ENCODE data around the gene ZNF282. TPM values are rescaled to one million over a fixed set of nuclear protein-coding genes. Genes with fewer than 3 reads are reported as not detected.

The ZNF282 gene
- total RNA-seq, 1 donor from 2014 or later = 18.5 TPM

- TF ChIP-seq CTCF (conservative IDR thresholded peaks at IDR 0.05; ENCODE audit: low read depth, low read length) = no peak
- H3K4me3 ChIP-seq (ENCODE audit: low read depth, low read length) = no peak overlapping the region
- DNase-seq (ENCODE audit: low read depth) = no peak
Measured at GRCh38 chr7:149214020-149214720, 18.8 kb downstream of the ZNF282 start.

- no peak for TF ChIP-seq CTCF (conservative IDR thresholded peaks at IDR 0.05; ENCODE audit: low read depth, low read length)
- no peak for DNase-seq (ENCODE audit: low read depth)
- H3K4me3 ChIP-seq (ENCODE audit: low read depth, low read length) = no peak overlapping the region
Measured at GRCh38 chr7:149216402-149216801, 21.1 kb downstream of the ZNF282 start.

GRCh38 chr7:149217570-149217969 lies 22.2 kb downstream of the ZNF282 start:
- H3K4me3 ChIP-seq (ENCODE audit: low read depth, low read length) = no peak overlapping the region
- no peak for TF ChIP-seq CTCF (conservative IDR thresholded peaks at IDR 0.05; ENCODE audit: low read depth, low read length)

GRCh38 chr7:149218469-149219420 lies 23.4 kb downstream of the ZNF282 start:
- no peak overlapping the region for H3K4me3 ChIP-seq (ENCODE audit: low read depth, low read length)
- no peak for TF ChIP-seq CTCF (conservative IDR thresholded peaks at IDR 0.05; ENCODE audit: low read depth, low read length)
- no peak for DNase-seq (ENCODE audit: low read depth)

More at GRCh38 chr7:149217570-149217969, 22.2 kb downstream of the ZNF282 start:
- DNase-seq (ENCODE audit: low read depth) = no peak

- H3K4me3 ChIP-seq (ENCODE audit: low read depth, low read length) = no peak overlapping the region
- TF ChIP-seq CTCF (conservative IDR thresholded peaks at IDR 0.05; ENCODE audit: low read depth, low read length) = no peak
- no peak for DNase-seq (ENCODE audit: low read depth)
Measured at GRCh38 chr7:149220534-149220933, 25.2 kb downstream of the ZNF282 start.

- DNase-seq (ENCODE audit: low read depth) = no peak
- no peak for TF ChIP-seq CTCF (conservative IDR thresholded peaks at IDR 0.05; ENCODE audit: low read depth, low read length)
- H3K4me3 ChIP-seq (ENCODE audit: low read depth, low read length) = no peak overlapping the region
Measured at GRCh38 chr7:149223176-149223575, 27.8 kb downstream of the ZNF282 start.

Data from epithelial cell of proximal tubule (primary cell).